Parathyroid adenoma (tissue), 2 donors: ENCODE data around the gene LRIG2.
"Not testable (repeated sequence)": the region's sequence is repeated elsewhere in the genome, so short reads cannot be mapped to it uniquely, and the experiment has no call there.

ENCODE experiments used
- H2AFZ ChIP-seq: fragments of 300-600 bp; sonication (generic); one replicate; pipeline ENCODE4 v1.7.0; 2017; ENCODE audit warnings: antibody characterized with exemption, mild to moderate bottlenecking
- H3K27ac ChIP-seq: fragments of 300-600 bp; sonication (generic); one replicate; pipeline ENCODE4 v1.7.0; 2017
- H3K27me3 ChIP-seq: fragments of 300-600 bp; sonication (generic); one replicate; pipeline ENCODE4 v1.7.0; 2017; ENCODE audit warnings: low read length; ENCODE audit not compliant: control insufficient read depth, insufficient read depth
- H3K36me3 ChIP-seq: fragments of 300-600 bp; sonication (generic); one replicate; pipeline ENCODE4 v1.7.0; 2017; ENCODE audit warnings: low read length; ENCODE audit not compliant: control insufficient read depth, insufficient read depth
- H3K4me1 ChIP-seq: fragments of 300-600 bp; sonication (generic); one replicate; pipeline ENCODE4 v1.7.0; 2017; ENCODE audit warnings: control low read depth
- H3K4me2 ChIP-seq: fragments of 300-600 bp; sonication (generic); one replicate; pipeline ENCODE4 v1.7.0; 2017; ENCODE audit warnings: low read length
- H3K4me3 ChIP-seq: fragments of 300-600 bp; sonication (generic); one replicate; pipeline ENCODE4 v1.7.0; 2017; ENCODE audit warnings: low read depth, low read length
- H3K79me2 ChIP-seq: fragments of 300-600 bp; sonication (generic); one replicate; pipeline ENCODE4 v1.7.0; 2017; ENCODE audit warnings: control low read depth
- H3K9ac ChIP-seq: fragments of 300-600 bp; sonication (generic); one replicate; pipeline ENCODE4 v1.7.0; 2017; ENCODE audit warnings: mild to moderate bottlenecking
- H3K9me3 ChIP-seq: fragments of 300-600 bp; sonication (generic); one replicate; pipeline ENCODE4 v1.7.0; 2017; ENCODE audit warnings: low read length; ENCODE audit not compliant: control insufficient read depth
- CTCF ChIP-seq: fragments of 300-600 bp; sonication (generic); IDR thresholded peaks from one replicate; pipeline ENCODE4 v1.7.0; 2017; ENCODE audit warnings: antibody characterized with exemption, mild to moderate bottlenecking
- donor health status: primary hyperparathyroidism.

The LRIG2 gene

GRCh38 chr1:113058941-113059706 is 13.9 kb upstream of the LRIG2 start:
- TF ChIP-seq CTCF, result no peak
- no peaks in the 10 kb centered on the region for H3K27me3 ChIP-seq
- H3K27ac ChIP-seq, result no peak overlapping the region
- H3K4me3 ChIP-seq, result no peak overlapping the region
- no peaks in the 10 kb centered on the region for H3K4me1 ChIP-seq
- no peak overlapping the region for H2AFZ ChIP-seq
- H3K36me3 ChIP-seq, result no peaks in the 10 kb centered on the region
- H3K9ac ChIP-seq, result no peak overlapping the region
- H3K79me2 ChIP-seq, result no peaks in the 10 kb centered on the region
- H3K4me2 ChIP-seq, result no peak overlapping the region
- no peaks in the 10 kb centered on the region for H3K9me3 ChIP-seq

GRCh38 chr1:113063456-113063855 is 9.5 kb upstream of the LRIG2 start:
- H3K36me3 ChIP-seq, result not testable (repeated sequence)

GRCh38 chr1:113072141-113072756 is 749 bp upstream of the LRIG2 start:
- Histone ChIP-seq H3K36me3 (no peaks in the 10 kb centered on the region), H3K4me3 (peak overlapping the region; percentile 93), H3K27ac (peak overlapping the region; percentile 73), H3K9ac (no peak overlapping the region), H3K9me3 (no peaks in the 10 kb centered on the region), H3K4me2 (peak overlapping the region; percentile 68), H3K4me1 (peaks cover 5% of the 10 kb centered on the region), H2AFZ (peak overlapping the region; percentile 63), H3K27me3 (no peaks in the 10 kb centered on the region), H3K79me2 (no peaks in the 10 kb centered on the region)
- no peak for TF ChIP-seq CTCF

More at GRCh38 chr1:113063456-113063855, 9.5 kb upstream of the LRIG2 start:
- not testable (repeated sequence) for H3K27ac ChIP-seq, H3K4me1 ChIP-seq, H3K9ac ChIP-seq, H3K4me3 ChIP-seq, H3K79me2 ChIP-seq, H3K27me3 ChIP-seq, H3K9me3 ChIP-seq, H3K4me2 ChIP-seq, H2AFZ ChIP-seq

GRCh38 chr1:113073479-113073950 is 517 bp downstream of the LRIG2 start:
- Histone ChIP-seq H3K9me3 (no peaks in the 10 kb centered on the region), H3K79me2 (peaks cover 3% of the 10 kb centered on the region), H3K27ac (peak overlapping the region; percentile 73), H3K9ac (no peak overlapping the region), H3K4me1 (peaks cover 5% of the 10 kb centered on the region), H3K36me3 (no peaks in the 10 kb centered on the region), H3K27me3 (no peaks in the 10 kb centered on the region), H3K4me3 (peak overlapping the region; percentile 93), H3K4me2 (peak overlapping the region; percentile 66), H2AFZ (peak overlapping the region; percentile 63)
- TF ChIP-seq CTCF, result peak; percentile 19

GRCh38 chr1:113074237-113074636 is 1.2 kb downstream of the LRIG2 start:
- no peak overlapping the region for H3K27ac ChIP-seq

GRCh38 chr1:113077978-113078377 is 5.0 kb downstream of the LRIG2 start:
- not testable (repeated sequence) for H3K36me3 ChIP-seq, H3K27ac ChIP-seq, H3K4me2 ChIP-seq, H3K79me2 ChIP-seq, H3K4me3 ChIP-seq, H3K9ac ChIP-seq, H3K27me3 ChIP-seq, H2AFZ ChIP-seq, H3K4me1 ChIP-seq, H3K9me3 ChIP-seq

More at GRCh38 chr1:113074237-113074636, 1.2 kb downstream of the LRIG2 start:
- peaks cover 3% of the 10 kb centered on the region for H3K79me2 ChIP-seq
- no peaks in the 10 kb centered on the region for H3K27me3 ChIP-seq
- no peak overlapping the region for H3K9ac ChIP-seq
- TF ChIP-seq CTCF, result no peak
- H3K36me3 ChIP-seq, result no peaks in the 10 kb centered on the region
- H3K4me1 ChIP-seq, result peaks cover 5% of the 10 kb centered on the region
- H3K4me3 ChIP-seq, result peak overlapping the region; percentile 93
- H2AFZ ChIP-seq, result no peak overlapping the region
- peak overlapping the region; percentile 66 for H3K4me2 ChIP-seq
- no peaks in the 10 kb centered on the region for H3K9me3 ChIP-seq
